HepG2 (cell line): ENCODE measurements around the gene SIAH2. TPM values are rescaled to one million over a fixed set of nuclear protein-coding genes. Genes with fewer than 3 reads are reported as not detected.
A peak's percentile ranks its signal among the peaks of the same experiment; 100 is the strongest.

Experiments used
- CEBPG ChIP-seq: IDR thresholded peaks from 2 replicates; pipeline ENCODE4 v1.6.1; 2016
- KLF11 ChIP-seq: IDR thresholded peaks from 2 replicates; pipeline ENCODE4 v1.6.1; 2016; ENCODE audit warnings: missing compliant biosample characterization
- LRRFIP1 ChIP-seq: sonication (generic); formaldehyde crosslinking; conservative IDR thresholded peaks from 2 replicates; pipeline ENCODE4 v1.4.0; 2020; ENCODE audit warnings: missing genetic modification reagents
- MEF2D ChIP-seq: sonication (generic); formaldehyde crosslinking; IDR thresholded peaks from 2 replicates; pipeline ENCODE4 v1.5.1; 2020; ENCODE audit warnings: mild to moderate bottlenecking, missing genetic modification reagents
- MEIS2 ChIP-seq: sonication (generic); formaldehyde crosslinking; IDR thresholded peaks from 2 replicates; pipeline ENCODE4 v1.9.0; 2021; ENCODE audit warnings: mild to moderate bottlenecking, missing genetic modification reagents
- NFE2L1 ChIP-seq: sonication (generic); formaldehyde crosslinking; IDR thresholded peaks from 2 replicates; pipeline ENCODE4 v1.4.0; 2020; ENCODE audit warnings: missing genetic modification reagents, mild to moderate bottlenecking, borderline replicate concordance
- PPARG ChIP-seq: conservative IDR thresholded peaks from 2 replicates; pipeline ENCODE4 v1.6.1; 2016; ENCODE audit warnings: missing biosample characterization, missing genetic modification reagents
- RFX1 ChIP-seq: fragments of 450-650 bp; IDR thresholded peaks from 2 replicates; pipeline ENCODE4 v1.6.1; 2017
- RFX3 ChIP-seq: IDR thresholded peaks from 2 replicates; pipeline ENCODE4 v1.6.1; 2016; ENCODE audit warnings: missing biosample characterization, missing genetic modification reagents
- RNF2 ChIP-seq: fragments of 450-650 bp; conservative IDR thresholded peaks from 2 replicates; pipeline ENCODE4 v1.6.1; 2016; ENCODE audit warnings: low read depth
- SMC3 ChIP-seq: IDR thresholded peaks from 2 replicates; pipeline ENCODE4 v1.6.1; 2011; ENCODE audit warnings: low read length, improper control_type of control experiment
- TEAD2 ChIP-seq: sonication (generic); formaldehyde crosslinking; IDR thresholded peaks from 2 replicates; pipeline ENCODE4 v1.9.0; 2021; ENCODE audit warnings: missing genetic modification reagents
- ZNF441 ChIP-seq: sonication (generic); formaldehyde crosslinking; IDR thresholded peaks from 2 replicates; pipeline ENCODE4 v1.7.0; 2021; ENCODE audit warnings: missing genetic modification reagents, borderline replicate concordance
- ZNF570 ChIP-seq: sonication (generic); formaldehyde crosslinking; IDR thresholded peaks from 2 replicates; pipeline ENCODE4 v1.4.0; 2020; ENCODE audit warnings: mild to moderate bottlenecking, missing genetic modification reagents, borderline replicate concordance
- ZNF605 ChIP-seq: sonication (generic); formaldehyde crosslinking; IDR thresholded peaks from 2 replicates; pipeline ENCODE4 v1.8.0; 2022; ENCODE audit warnings: mild to moderate bottlenecking, missing genetic modification reagents
- ZNF83 ChIP-seq: sonication (generic); formaldehyde crosslinking; IDR thresholded peaks from 2 replicates; pipeline ENCODE4 v1.4.0; 2020; ENCODE audit warnings: missing genetic modification reagents, mild to moderate bottlenecking, borderline replicate concordance
- ZNF839 ChIP-seq: sonication (generic); formaldehyde crosslinking; IDR thresholded peaks from 2 replicates; pipeline ENCODE4 v1.4.0; 2020; ENCODE audit warnings: missing genetic modification reagents, mild to moderate bottlenecking, borderline replicate concordance
- ZSCAN29 ChIP-seq: sonication (generic); formaldehyde crosslinking; conservative IDR thresholded peaks from 2 replicates; pipeline ENCODE4 v1.4.0; 2020; ENCODE audit warnings: mild to moderate bottlenecking, missing genetic modification reagents
- polyA plus RNA-seq, 8 experiments: library from polyadenylated mRNA; depleted of rRNA in 3 of 8; stranded (reverse) in 7 of 8; unstranded in 1 of 8; fragments of >200 nt; fragmentation: Illumina TruSeq in 4 of 8; extraction: Trizol in 4 of 8; gene quantifications; 2 replicates each; pipeline versions ENCODE4 v1.2.1 to v1.2.3, GENCODE V29; 2011 to 2016; ENCODE audit warnings: low read depth in 4 of 8, missing spikeins in 1 of 8, mixed read lengths in 1 of 8; ENCODE audit not compliant: insufficient read depth in 1 of 8
- total RNA-seq, 5 experiments: library from RNA; depleted of rRNA; stranded (reverse); fragments of >200 nt; fragmentation: Illumina TruSeq; extraction: Trizol; gene quantifications; 2 replicates each; pipeline ENCODE4 v1.2.3, GENCODE V29; 2016; ENCODE audit warnings: low read depth in 1 of 5
- TF ChIP-seq, protein P1 (sequence below): sonication (generic); formaldehyde crosslinking; IDR thresholded peaks from 2 replicates; pipeline ENCODE4 v1.4.0; 2020; ENCODE audit warnings: missing genetic modification reagents, borderline replicate concordance
- TF ChIP-seq, protein P2 (sequence below): IDR thresholded peaks from 2 replicates; pipeline ENCODE4 v1.6.1; 2016; ENCODE audit warnings: mild to moderate bottlenecking
- TF ChIP-seq, protein P3 (sequence below): IDR thresholded peaks from 2 replicates; pipeline ENCODE4 v1.4.0; 2020; ENCODE audit warnings: mild to moderate bottlenecking, missing genetic modification reagents

The SIAH2 gene
- total and polyA plus RNA-seq, 2 of the 13 experiments (the other 11 are each of a cell fraction or from before 2014, with no cell fraction given) = 71.8 to 117 TPM

DNA sequence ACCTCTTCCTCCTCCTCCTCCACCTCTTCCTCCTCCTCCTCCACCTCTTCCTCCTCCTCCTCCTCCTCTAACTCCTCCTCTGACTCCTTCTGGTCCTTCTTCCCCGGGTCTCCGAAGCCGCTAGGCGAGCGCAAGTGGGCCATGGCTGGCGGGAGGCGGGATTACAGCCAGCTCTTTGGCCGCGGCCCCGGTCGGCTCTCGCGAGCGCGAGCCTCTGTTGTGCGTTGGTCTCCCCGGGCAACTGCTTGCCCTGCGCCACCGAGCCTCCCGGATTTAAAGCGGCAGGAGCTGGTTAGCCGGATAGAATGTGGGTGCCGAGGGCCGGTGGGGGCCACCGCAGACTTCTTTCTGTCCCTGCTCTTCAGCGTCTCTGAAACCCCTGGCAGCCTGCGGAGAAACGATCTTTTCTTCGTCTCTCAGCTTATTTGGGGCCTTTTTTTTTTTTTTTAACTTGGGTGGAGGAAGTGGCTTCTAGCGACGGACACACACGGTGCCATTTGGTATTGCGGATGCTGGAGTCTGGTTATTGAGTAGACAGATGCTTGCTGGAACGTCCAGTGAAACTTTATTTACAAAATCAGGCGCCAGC lies 59.1 kb downstream of the SIAH2 start, which contains the start of gene ERICH6 (continued):
- no peak for TF ChIP-seq RNF2
- TF ChIP-seq MEIS2 (CRISPR knock-in tag) = no peak
- peak; percentile 91 for TF ChIP-seq RFX1
- TF ChIP-seq, protein P1, sequence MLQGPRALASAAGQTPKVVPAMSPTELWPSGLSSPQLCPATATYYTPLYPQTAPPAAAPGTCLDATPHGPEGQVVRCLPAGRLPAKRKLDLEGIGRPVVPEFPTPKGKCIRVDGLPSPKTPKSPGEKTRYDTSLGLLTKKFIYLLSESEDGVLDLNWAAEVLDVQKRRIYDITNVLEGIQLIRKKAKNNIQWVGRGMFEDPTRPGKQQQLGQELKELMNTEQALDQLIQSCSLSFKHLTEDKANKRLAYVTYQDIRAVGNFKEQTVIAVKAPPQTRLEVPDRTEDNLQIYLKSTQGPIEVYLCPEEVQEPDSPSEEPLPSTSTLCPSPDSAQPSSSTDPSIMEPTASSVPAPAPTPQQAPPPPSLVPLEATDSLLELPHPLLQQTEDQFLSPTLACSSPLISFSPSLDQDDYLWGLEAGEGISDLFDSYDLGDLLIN = no peak
- peak; percentile 77; the same call in 1 of the 2 replicates for TF ChIP-seq ZNF605
- TF ChIP-seq ZNF83 (CRISPR knock-in tag) = no peak
- no peak for TF ChIP-seq MEF2D
- TF ChIP-seq, protein P2, sequence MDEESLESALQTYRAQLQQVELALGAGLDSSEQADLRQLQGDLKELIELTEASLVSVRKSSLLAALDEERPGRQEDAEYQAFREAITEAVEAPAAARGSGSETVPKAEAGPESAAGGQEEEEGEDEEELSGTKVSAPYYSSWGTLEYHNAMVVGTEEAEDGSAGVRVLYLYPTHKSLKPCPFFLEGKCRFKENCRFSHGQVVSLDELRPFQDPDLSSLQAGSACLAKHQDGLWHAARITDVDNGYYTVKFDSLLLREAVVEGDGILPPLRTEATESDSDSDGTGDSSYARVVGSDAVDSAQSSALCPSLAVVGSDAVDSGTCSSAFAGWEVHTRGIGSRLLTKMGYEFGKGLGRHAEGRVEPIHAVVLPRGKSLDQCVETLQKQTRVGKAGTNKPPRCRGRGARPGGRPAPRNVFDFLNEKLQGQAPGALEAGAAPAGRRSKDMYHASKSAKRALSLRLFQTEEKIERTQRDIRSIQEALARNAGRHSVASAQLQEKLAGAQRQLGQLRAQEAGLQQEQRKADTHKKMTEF = peak; percentile 51
- TF ChIP-seq ZSCAN29 = 0 out of 2 replicates have a peak, but pooled peaks have one; percentile 47
- TF ChIP-seq RFX3 (CRISPR knock-in tag) = peak; percentile 87
- no peak for TF ChIP-seq ZNF839 (CRISPR knock-in tag)
- TF ChIP-seq SMC3 = no peak
- TF ChIP-seq, protein P3, sequence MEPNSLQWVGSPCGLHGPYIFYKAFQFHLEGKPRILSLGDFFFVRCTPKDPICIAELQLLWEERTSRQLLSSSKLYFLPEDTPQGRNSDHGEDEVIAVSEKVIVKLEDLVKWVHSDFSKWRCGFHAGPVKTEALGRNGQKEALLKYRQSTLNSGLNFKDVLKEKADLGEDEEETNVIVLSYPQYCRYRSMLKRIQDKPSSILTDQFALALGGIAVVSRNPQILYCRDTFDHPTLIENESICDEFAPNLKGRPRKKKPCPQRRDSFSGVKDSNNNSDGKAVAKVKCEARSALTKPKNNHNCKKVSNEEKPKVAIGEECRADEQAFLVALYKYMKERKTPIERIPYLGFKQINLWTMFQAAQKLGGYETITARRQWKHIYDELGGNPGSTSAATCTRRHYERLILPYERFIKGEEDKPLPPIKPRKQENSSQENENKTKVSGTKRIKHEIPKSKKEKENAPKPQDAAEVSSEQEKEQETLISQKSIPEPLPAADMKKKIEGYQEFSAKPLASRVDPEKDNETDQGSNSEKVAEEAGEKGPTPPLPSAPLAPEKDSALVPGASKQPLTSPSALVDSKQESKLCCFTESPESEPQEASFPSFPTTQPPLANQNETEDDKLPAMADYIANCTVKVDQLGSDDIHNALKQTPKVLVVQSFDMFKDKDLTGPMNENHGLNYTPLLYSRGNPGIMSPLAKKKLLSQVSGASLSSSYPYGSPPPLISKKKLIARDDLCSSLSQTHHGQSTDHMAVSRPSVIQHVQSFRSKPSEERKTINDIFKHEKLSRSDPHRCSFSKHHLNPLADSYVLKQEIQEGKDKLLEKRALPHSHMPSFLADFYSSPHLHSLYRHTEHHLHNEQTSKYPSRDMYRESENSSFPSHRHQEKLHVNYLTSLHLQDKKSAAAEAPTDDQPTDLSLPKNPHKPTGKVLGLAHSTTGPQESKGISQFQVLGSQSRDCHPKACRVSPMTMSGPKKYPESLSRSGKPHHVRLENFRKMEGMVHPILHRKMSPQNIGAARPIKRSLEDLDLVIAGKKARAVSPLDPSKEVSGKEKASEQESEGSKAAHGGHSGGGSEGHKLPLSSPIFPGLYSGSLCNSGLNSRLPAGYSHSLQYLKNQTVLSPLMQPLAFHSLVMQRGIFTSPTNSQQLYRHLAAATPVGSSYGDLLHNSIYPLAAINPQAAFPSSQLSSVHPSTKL = no peak
- no peak for TF ChIP-seq TEAD2 (CRISPR knock-in tag)
- TF ChIP-seq ZNF570 (CRISPR knock-in tag) = no peak
- TF ChIP-seq LRRFIP1 (CRISPR knock-in tag) = no peak
- TF ChIP-seq ZNF441 (CRISPR knock-in tag) = no peak; the same call in 1 of the 2 replicates
- TF ChIP-seq CEBPG (CRISPR knock-in tag) = no peak
- no peak for TF ChIP-seq PPARG (CRISPR knock-in tag)
- no peak for TF ChIP-seq KLF11 (CRISPR knock-in tag)
- TF ChIP-seq NFE2L1 (CRISPR knock-in tag) = no peak
